ENCODE data around the gene PCDHGA1. TPM values are rescaled to one million over a fixed set of nuclear protein-coding genes. Genes with fewer than 3 reads are reported as not detected.
"Not testable (repeated sequence)": the region's sequence is repeated elsewhere in the genome, so short reads cannot be mapped to it uniquely, and the experiment has no call there.

PCDHGA1 gene
- total RNA-seq, 1 experiment from 2014 or later = 0.04 TPM

- no peaks in the 10 kb centered on the region for H3K9me2 ChIP-seq (replicated peaks; ENCODE audit: low read length)
- peaks cover 7% of the 10 kb centered on the region; the same call in 1 of the 2 replicates for H3K9me3 ChIP-seq (ENCODE audit: low read length)
- H3K4me2 ChIP-seq (ENCODE audit: low read length) = no peak overlapping the region
- no peak overlapping the region for H3K4me3 ChIP-seq (ENCODE audit: low read length)
- TF ChIP-seq CTCF (conservative IDR thresholded peaks at IDR 0.05; ENCODE audit: low read depth, low read length) (no peak), EZH2phosphoT487 (IDR thresholded peaks at IDR 0.05; ENCODE audit: borderline replicate concordance, low read length) (no peak)
- ChIA-PET POLR2A (ENCODE audit: unreplicated experiment) (no interaction called here), CTCF (no interaction called here)
- H3K79me2 ChIP-seq (ENCODE audit: low read length) = no peaks in the 10 kb centered on the region
- H3F3A ChIP-seq (ENCODE audit: low read length, unreplicated experiment) = no peaks in the 10 kb centered on the region
- no peak overlapping the region for H2AFZ ChIP-seq (ENCODE audit: low read length)
- no peak for ATAC-seq
- no peaks in the 10 kb centered on the region for H3K27me3 ChIP-seq (ENCODE audit: low read length)
- intact Hi-C loops (cut with micrococcal nuclease) = loop anchor here (5.0 kb wide), 1 partner anchor 108 kb away; no protein-coding TSS in a partner anchor
- BruUV-seq (replicated peaks) = no TSS peak
- peaks cover 9% of the 10 kb centered on the region; the same call in 1 of the 2 replicates for H3K36me3 ChIP-seq (ENCODE audit: low read depth, low read length)
- no peak overlapping the region for H3K9ac ChIP-seq (ENCODE audit: low read length)
- H4K20me1 ChIP-seq (ENCODE audit: low read length) = no peaks in the 10 kb centered on the region
- no peak for DNase-seq
- no peak overlapping the region for H3K27ac ChIP-seq (ENCODE audit: low read length)
- no peaks in the 10 kb centered on the region for H3K4me1 ChIP-seq (ENCODE audit: insufficient read depth, low read length)
These were observed 69.4 kb downstream of the PCDHGA1 start for GRCh38 chr5:141399555-141400258.

GRCh38 chr5:141402553-141403243 is 72.4 kb downstream of the PCDHGA1 start, which contains the start of gene PCDHGA9:
Gene PCDHGA9 (plus strand): TSS chr5:141402778. CDS start chr5:141402953, 175 bp downstream.
- H3K9ac ChIP-seq (ENCODE audit: low read length) = no peak within 1 kb of the TSS
- H3K27me3 ChIP-seq (ENCODE audit: low read length) = no peaks in the 10 kb centered on the region
- TF ChIP-seq EZH2phosphoT487 (IDR thresholded peaks at IDR 0.05; ENCODE audit: borderline replicate concordance, low read length) (no peak), CTCF (conservative IDR thresholded peaks at IDR 0.05; ENCODE audit: low read depth, low read length) (no peak), EZH2 (IDR thresholded peaks at IDR 0.05; ENCODE audit: low read length, unreplicated experiment) (no peak)
- H3K79me2 ChIP-seq (ENCODE audit: low read length) = no peaks in the 10 kb centered on the region
- ChIA-PET CTCF (no interaction called here), POLR2A (ENCODE audit: unreplicated experiment) (no interaction called here)
- ATAC-seq (no peak), DNase-seq (no peak)
- H3K9me3 ChIP-seq (ENCODE audit: low read length) = peaks cover 14% of the 10 kb centered on the region; the same call in 1 of the 2 replicates
- H3F3A ChIP-seq (ENCODE audit: low read length, unreplicated experiment) = no peaks in the 10 kb centered on the region
- no peak within 1 kb of the TSS for H3K27ac ChIP-seq (ENCODE audit: low read length)
- H3K9me2 ChIP-seq (replicated peaks; ENCODE audit: low read length) = no peaks in the 10 kb centered on the region
- H4K20me1 ChIP-seq (ENCODE audit: low read length) = no peaks in the 10 kb centered on the region
- no TSS peak for BruUV-seq (replicated peaks)
- peaks cover 9% of the 10 kb centered on the region; the same call in 1 of the 2 replicates for H3K36me3 ChIP-seq (ENCODE audit: low read depth, low read length)
- intact Hi-C loops (cut with micrococcal nuclease) = no loop called here
- no peak within 1 kb of the TSS for H2AFZ ChIP-seq (ENCODE audit: low read length)
- no peaks in the 10 kb centered on the region for H3K4me1 ChIP-seq (ENCODE audit: insufficient read depth, low read length)
- no peak within 1 kb of the TSS for H3K4me2 ChIP-seq (ENCODE audit: low read length)
- no peak within 1 kb of the TSS for H3K4me3 ChIP-seq (ENCODE audit: low read length)

GRCh38 chr5:141403387-141403786 is 73.1 kb downstream of the PCDHGA1 start:
- Histone ChIP-seq H3K9me2 (replicated peaks; ENCODE audit: low read length) (no peaks in the 10 kb centered on the region), H3K27ac (ENCODE audit: low read length) (no peak overlapping the region), H3K4me2 (ENCODE audit: low read length) (no peak overlapping the region), H3K79me2 (ENCODE audit: low read length) (no peaks in the 10 kb centered on the region), H3K27me3 (ENCODE audit: low read length) (no peaks in the 10 kb centered on the region), H3K4me3 (ENCODE audit: low read length) (no peak overlapping the region), H3K9me3 (ENCODE audit: low read length) (peaks cover 14% of the 10 kb centered on the region; the same call in 1 of the 2 replicates), H3K9ac (ENCODE audit: low read length) (no peak overlapping the region), H4K20me1 (ENCODE audit: low read length) (no peaks in the 10 kb centered on the region), H3F3A (ENCODE audit: low read length, unreplicated experiment) (no peaks in the 10 kb centered on the region), H3K4me1 (ENCODE audit: insufficient read depth, low read length) (no peaks in the 10 kb centered on the region), H2AFZ (ENCODE audit: low read length) (no peak overlapping the region), H3K36me3 (ENCODE audit: low read depth, low read length) (peaks cover 9% of the 10 kb centered on the region; the same call in 1 of the 2 replicates)
- ChIA-PET POLR2A (ENCODE audit: unreplicated experiment) (no interaction called here), CTCF (no interaction called here)
- ATAC-seq = no peak
- no peak for DNase-seq
- no TSS peak for BruUV-seq (replicated peaks)
- intact Hi-C loops (cut with micrococcal nuclease) = no loop called here
- TF ChIP-seq EZH2 (IDR thresholded peaks at IDR 0.05; ENCODE audit: low read length, unreplicated experiment) = no peak
- TF ChIP-seq EZH2phosphoT487 (IDR thresholded peaks at IDR 0.05; ENCODE audit: borderline replicate concordance, low read length) = no peak
- TF ChIP-seq CTCF (conservative IDR thresholded peaks at IDR 0.05; ENCODE audit: low read depth, low read length) = no peak

- H2AFZ ChIP-seq (ENCODE audit: low read length); H3K4me1 ChIP-seq (ENCODE audit: insufficient read depth, low read length); ATAC-seq; H3K27ac ChIP-seq (ENCODE audit: low read length); H3K27me3 ChIP-seq (ENCODE audit: low read length); H3K4me3 ChIP-seq (ENCODE audit: low read length); POLR2A ChIA-PET (ENCODE audit: unreplicated experiment); DNase-seq; H3K4me2 ChIP-seq (ENCODE audit: low read length); CTCF ChIA-PET; H4K20me1 ChIP-seq (ENCODE audit: low read length); intact Hi-C loops (cut with micrococcal nuclease); H3K9me2 ChIP-seq (replicated peaks; ENCODE audit: low read length); H3F3A ChIP-seq (ENCODE audit: low read length, unreplicated experiment); H3K36me3 ChIP-seq (ENCODE audit: low read depth, low read length); H3K79me2 ChIP-seq (ENCODE audit: low read length); BruUV-seq (replicated peaks); H3K9ac ChIP-seq (ENCODE audit: low read length): not testable (repeated sequence)
- 0 out of 2 replicates have a peak, but pooled peaks cover 11% of the 10 kb centered on the region for H3K9me3 ChIP-seq (ENCODE audit: low read length)
These were observed 77.6 kb downstream of the PCDHGA1 start, which contains the start of gene PCDHGB6 for GRCh38 chr5:141407790-141408505. Gene PCDHGB6 (plus strand): TSS chr5:141408021. CDS start chr5:141408203, 182 bp downstream.
